ENCODE results near the gene NBPF1.
"Not testable (repeated sequence)": the region's sequence is repeated elsewhere in the genome, so short reads cannot be mapped to it uniquely, and the experiment has no call there.

Gene NBPF1

DNA sequence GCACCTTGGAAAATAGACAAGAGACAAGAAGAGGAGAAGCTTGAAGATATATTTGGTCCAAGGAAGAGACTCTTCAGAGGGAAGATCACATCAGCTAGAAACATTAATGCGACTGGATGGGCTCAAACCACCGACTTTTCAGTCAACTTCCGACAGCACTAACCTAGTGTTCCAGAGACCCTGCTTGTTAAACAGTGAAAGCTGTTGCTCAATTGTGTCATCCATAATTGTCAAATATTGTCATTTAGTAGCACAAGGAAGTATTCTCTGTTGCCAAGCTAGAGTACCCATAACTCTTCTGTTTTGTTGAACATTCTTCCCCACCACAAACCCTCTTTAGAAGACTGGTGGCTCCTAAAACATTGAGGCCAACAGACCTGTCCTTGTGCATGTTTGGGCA, 56.3 kb downstream of the NBPF1 start:
- H3K4me3 ChIP-seq (replicated peaks; ENCODE audit: low read depth, low read length); DNase-seq (ENCODE audit: low read depth): not testable (repeated sequence)

DNA sequence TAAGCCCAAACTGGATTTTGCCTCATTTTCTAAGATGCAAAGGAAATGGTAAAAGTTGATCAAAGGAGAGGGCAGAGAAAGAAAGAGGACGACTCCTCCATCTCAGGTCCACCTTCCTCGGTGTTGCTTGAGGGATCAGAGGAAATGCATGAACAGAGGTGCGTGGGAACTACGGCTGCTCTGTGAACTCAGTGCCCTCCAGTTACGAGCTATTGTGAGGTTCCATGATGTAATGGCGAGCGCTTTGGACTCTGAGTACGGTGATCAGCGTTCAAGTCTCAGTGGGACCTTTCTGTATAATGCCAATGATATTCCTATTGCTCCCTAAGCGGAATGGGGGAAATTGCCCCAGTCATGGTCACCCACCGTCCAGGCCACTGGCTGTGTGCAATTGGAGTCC, 60.1 kb downstream of the NBPF1 start:
- DNase-seq (ENCODE audit: low read depth); H3K4me3 ChIP-seq (replicated peaks; ENCODE audit: low read depth, low read length): not testable (repeated sequence)

- H3K4me3 ChIP-seq (replicated peaks; ENCODE audit: low read depth, low read length); DNase-seq (ENCODE audit: low read depth): not testable (repeated sequence)
Observed at GRCh38 chr1:16550212-16550918, 63.0 kb downstream of the NBPF1 start.

- DNase-seq (ENCODE audit: low read depth); H3K4me3 ChIP-seq (replicated peaks; ENCODE audit: low read depth, low read length): not testable (repeated sequence)
Observed at GRCh38 chr1:16549545-16549944, 63.8 kb downstream of the NBPF1 start.

GRCh38 chr1:16547502-16548241, 65.7 kb downstream of the NBPF1 start:
- DNase-seq (ENCODE audit: low read depth), result not testable (repeated sequence)

GRCh38 chr1:16545682-16546095, 67.7 kb downstream of the NBPF1 start:
- H3K4me3 ChIP-seq (replicated peaks; ENCODE audit: low read depth, low read length), result not testable (repeated sequence)
- peak; percentile 41 for DNase-seq (ENCODE audit: low read depth)

More at GRCh38 chr1:16547502-16548241, 65.7 kb downstream of the NBPF1 start:
- H3K4me3 ChIP-seq (replicated peaks; ENCODE audit: low read depth, low read length), result not testable (repeated sequence)

DNA sequence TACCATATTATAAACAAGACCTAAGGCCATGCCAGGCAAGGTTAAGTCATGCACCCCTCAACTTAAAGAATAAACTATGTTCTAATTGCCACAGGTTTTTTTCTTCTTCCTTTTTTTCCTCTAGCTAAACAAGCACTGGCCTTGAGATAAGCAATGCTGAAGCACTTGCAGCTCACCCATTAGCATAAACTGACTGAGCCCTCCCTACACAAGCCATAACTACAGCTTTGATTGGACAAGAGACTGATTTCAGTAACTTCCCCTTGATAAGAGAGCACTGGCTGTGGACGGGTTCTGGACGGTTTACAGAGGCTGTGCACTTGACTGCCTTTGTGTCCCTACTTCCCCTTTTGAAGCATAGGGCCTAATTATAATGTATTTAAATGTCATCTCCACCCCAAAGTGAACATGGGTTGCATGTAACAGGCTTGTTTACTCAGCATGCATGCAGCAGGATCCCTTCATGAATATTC, 72.9 kb downstream of the NBPF1 start:
- H3K4me3 ChIP-seq (replicated peaks; ENCODE audit: low read depth, low read length), result not testable (repeated sequence)
- DNase-seq (ENCODE audit: low read depth), result peak; percentile 48

GRCh38 chr1:16537528-16537927, 75.8 kb downstream of the NBPF1 start:
- not testable (repeated sequence) for DNase-seq (ENCODE audit: low read depth); H3K4me3 ChIP-seq (replicated peaks; ENCODE audit: low read depth, low read length)

DNA sequence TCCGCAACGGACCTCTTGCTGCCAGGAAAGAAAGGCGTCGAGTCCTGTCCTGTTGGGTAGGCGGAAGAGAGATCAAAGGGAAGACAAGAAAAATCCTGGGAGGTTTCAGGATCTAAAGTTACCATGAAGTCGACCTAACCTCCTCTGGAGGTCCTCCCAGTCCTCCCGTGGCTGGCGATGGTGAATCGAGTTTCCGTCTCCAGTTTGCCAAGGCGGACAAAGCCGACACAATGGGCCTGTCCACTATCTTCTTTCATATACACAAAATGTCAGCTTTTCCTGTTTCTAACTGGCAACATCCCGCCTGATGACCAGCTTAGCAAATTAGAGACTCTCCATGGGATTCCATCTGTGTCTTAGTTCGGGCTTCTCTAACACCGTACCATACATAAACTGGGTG, 76.6 kb downstream of the NBPF1 start:
- DNase-seq (ENCODE audit: low read depth); H3K4me3 ChIP-seq (replicated peaks; ENCODE audit: low read depth, low read length): not testable (repeated sequence)

GRCh38 chr1:16535898-16536297, 77.5 kb downstream of the NBPF1 start:
- not testable (repeated sequence) for H3K4me3 ChIP-seq (replicated peaks; ENCODE audit: low read depth, low read length); DNase-seq (ENCODE audit: low read depth)

DNA sequence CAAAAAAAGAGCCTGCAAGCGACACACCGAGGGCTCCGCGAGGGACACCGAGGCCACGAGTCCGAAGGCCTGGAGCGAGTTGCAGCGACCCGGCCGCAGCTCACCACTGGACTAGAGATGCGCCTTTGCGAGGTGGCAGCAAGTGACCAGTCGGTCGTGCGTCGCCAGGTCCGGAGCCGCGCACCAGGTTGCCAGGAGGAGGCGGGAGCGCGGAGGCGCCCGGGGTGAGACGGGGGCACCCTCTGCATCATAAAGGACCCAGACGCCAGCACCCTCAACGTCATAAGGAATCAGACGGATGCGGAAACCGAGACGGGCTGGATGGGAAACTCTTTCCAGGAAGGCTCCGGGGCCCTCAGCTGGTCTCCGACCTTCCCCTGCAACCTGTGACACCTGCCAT, 77.9 kb downstream of the NBPF1 start:
- peak overlapping the region; percentile 31 for H3K4me3 ChIP-seq (replicated peaks; ENCODE audit: low read depth, low read length)
- DNase-seq (ENCODE audit: low read depth), result not testable (repeated sequence)

GRCh38 chr1:16534829-16535456, 78.4 kb downstream of the NBPF1 start:
- DNase-seq (ENCODE audit: low read depth), result peak; percentile 42
- peak overlapping the region; percentile 31 for H3K4me3 ChIP-seq (replicated peaks; ENCODE audit: low read depth, low read length)

GRCh38 chr1:16534239-16534828, 79.0 kb downstream of the NBPF1 start:
- not testable (repeated sequence) for H3K4me3 ChIP-seq (replicated peaks; ENCODE audit: low read depth, low read length); DNase-seq (ENCODE audit: low read depth)
